ENCODE data around the gene MAPKAPK2.
"Not testable (repeated sequence)": the region's sequence is repeated elsewhere in the genome, so short reads cannot be mapped to it uniquely, and the experiment has no call there.

MAPKAPK2 gene

GRCh38 chr1:206744683-206745082 lies 60.0 kb downstream of the MAPKAPK2 start:
- DNase-seq (ENCODE audit: low read depth), result no peak

- DNase-seq (ENCODE audit: low read depth), result no peak
Observed at GRCh38 chr1:206745301-206745700, 60.6 kb downstream of the MAPKAPK2 start.

DNA sequence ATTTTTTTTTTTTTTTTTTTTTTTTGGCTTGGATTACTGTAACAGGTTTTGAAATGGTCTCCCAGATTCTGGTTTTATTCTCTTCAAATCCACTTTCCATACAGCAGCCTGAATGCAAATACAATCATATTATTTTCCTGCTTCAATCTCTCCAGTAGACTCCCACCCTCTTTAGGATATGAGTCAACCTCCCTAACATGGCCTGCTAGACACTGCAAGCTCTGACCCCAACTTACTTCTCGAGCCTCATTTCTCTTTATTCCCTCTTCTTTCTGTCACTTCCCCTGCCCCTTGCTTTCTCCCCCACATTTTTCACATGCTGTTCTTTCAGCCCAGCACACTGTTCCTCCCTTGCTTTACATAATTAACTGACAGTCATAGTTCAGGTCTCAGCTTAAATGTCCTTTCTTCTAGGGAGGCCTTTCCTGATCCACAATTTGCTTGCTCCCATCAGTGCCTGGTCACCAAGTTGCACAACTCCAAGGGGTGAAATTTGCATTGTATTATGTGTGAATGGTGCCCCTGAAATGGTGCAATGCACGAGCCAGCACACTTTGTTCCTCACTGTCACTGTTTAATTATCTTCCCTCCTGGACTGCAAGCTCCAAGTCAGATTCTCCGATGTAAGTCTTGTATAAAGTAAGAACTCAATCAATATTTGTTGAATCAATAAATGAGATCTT lies 63.8 kb downstream of the MAPKAPK2 start:
- no peak for DNase-seq (ENCODE audit: low read depth)

DNA sequence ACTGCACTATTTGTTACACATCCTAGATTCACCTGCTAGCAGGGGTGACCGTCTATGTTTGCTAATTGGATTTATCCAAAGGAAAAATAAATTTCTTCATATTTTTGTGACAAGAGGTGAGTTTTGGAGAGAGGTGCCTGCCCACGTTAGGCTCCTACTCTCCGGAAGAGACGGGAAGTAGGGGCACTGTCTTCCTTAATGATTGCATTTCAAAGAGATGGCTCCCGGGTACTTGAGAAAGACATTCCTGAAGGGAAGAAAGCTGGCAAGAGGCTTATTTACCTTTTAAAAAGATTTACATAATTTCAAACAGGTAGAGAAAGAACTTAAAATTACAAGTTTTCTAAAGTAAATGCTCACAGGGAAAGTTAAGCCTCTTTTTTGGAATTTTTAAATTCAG lies 67.2 kb downstream of the MAPKAPK2 start:
- no peak for DNase-seq (ENCODE audit: low read depth)

DNA sequence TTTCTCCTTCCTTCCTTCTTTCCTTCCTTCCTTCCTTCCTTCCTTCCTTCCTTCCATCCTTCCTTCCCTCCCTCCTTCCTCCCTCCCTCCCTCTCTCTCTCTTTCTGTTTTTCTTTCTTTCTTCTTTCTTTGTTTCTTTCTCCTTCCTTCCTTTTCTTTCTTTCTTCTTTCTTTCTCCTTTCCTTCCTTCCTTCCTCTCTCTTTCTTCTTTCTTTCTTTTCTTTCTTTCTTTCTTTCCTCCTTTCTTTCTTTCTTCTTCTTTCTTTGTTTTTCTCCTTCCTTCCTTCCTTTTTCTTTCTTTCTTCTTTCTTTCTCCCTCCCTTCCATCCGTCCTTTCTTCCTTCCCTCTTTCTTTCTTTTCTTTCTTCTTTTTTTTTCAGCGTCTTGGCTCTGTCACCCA lies 67.8 kb downstream of the MAPKAPK2 start:
- DNase-seq (ENCODE audit: low read depth), result no peak

DNA sequence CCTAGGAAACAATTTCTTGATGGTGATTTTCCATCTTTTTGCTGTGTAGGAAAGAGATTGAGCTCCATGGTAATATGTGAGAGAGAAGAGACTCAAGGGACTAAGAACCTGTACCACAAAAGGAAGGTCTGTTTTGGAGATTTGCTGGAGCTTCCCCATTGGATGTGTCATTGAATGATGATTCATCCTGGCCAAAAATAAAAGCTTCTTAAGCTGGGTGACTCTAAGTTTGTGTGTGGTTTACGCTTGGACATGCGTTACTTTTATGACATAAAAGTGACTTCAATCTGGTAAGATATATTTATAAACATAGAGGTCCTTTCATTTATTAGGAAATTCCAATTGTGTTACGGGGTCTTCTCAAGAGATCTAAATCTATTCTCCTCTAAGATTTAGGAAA lies 68.4 kb downstream of the MAPKAPK2 start:
- DNase-seq (ENCODE audit: low read depth), result no peak

GRCh38 chr1:206754011-206754410 lies 69.3 kb downstream of the MAPKAPK2 start:
- no peak for DNase-seq (ENCODE audit: low read depth)

GRCh38 chr1:206757524-206758266 lies 73.0 kb downstream of the MAPKAPK2 start:
- DNase-seq (ENCODE audit: low read depth), result no peak

GRCh38 chr1:206760590-206760989 lies 75.9 kb downstream of the MAPKAPK2 start:
- no peak for DNase-seq (ENCODE audit: low read depth)

- DNase-seq (ENCODE audit: low read depth), result no peak
Observed at GRCh38 chr1:206761159-206761768, 76.6 kb downstream of the MAPKAPK2 start.

DNA sequence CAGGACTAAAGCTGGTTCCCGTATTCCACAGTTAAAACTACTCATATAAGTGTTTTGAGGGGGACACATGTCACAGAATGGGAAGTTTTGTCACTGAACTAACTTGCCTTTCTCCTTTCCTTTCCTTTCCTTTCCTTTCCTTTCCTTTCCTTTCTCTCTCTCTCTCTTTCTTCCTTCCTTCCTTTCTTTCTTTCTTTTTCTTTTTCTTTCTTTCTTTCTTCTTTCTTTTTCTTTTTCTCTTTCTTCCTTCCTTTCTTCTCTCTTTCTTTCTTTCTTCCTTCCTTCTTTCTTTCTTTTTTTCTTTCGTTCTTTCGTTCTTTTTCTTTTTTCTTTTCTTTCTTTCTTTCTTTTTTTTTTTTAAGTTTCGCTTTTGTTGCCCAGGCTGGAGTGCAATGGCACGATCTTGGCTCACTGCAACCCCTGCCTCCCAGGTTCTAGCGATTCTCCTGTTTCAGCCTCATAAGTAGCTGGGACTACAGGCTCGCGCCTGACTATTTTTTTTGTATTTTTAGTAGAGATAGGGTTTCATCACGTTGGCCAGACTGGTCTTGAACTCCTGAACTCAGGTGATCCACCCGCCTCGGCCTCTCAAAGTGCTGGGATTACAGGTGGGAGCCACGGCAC lies 78.1 kb downstream of the MAPKAPK2 start:
- not testable (repeated sequence) for DNase-seq (ENCODE audit: low read depth)

- DNase-seq (ENCODE audit: low read depth), result not testable (repeated sequence)
Observed at GRCh38 chr1:206765771-206766170, 81.1 kb downstream of the MAPKAPK2 start.

DNA sequence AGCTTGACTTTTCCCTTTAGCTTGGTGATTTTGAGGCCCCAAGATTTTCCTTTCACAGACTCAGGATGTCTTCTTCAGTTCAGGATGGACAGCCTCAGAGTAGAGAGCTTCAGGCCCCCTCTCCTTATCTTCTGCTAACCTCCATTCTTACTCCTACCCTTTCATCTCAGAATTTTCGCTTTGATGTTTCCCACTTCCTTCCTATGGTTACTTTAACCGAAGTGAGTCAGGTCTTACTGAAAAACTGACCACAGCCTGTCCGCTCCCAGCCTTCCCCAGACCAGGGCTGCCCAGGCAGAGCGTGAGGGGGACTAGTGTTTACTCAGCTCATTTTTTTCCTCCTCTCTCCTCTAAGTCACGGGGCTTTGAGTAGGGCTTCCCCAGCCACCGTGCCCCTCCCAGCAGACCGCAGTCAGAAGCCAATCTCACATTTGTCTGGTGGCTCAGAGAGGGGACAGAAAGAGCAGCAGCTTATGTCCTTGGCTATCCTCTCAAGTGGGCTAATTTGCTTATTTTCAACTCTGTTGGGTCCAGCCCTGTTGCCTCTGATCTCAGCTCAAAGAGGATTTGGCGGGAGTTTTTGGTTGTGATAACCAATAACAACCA lies 81.6 kb downstream of the MAPKAPK2 start:
- DNase-seq (ENCODE audit: low read depth), result peak; percentile 56

DNA sequence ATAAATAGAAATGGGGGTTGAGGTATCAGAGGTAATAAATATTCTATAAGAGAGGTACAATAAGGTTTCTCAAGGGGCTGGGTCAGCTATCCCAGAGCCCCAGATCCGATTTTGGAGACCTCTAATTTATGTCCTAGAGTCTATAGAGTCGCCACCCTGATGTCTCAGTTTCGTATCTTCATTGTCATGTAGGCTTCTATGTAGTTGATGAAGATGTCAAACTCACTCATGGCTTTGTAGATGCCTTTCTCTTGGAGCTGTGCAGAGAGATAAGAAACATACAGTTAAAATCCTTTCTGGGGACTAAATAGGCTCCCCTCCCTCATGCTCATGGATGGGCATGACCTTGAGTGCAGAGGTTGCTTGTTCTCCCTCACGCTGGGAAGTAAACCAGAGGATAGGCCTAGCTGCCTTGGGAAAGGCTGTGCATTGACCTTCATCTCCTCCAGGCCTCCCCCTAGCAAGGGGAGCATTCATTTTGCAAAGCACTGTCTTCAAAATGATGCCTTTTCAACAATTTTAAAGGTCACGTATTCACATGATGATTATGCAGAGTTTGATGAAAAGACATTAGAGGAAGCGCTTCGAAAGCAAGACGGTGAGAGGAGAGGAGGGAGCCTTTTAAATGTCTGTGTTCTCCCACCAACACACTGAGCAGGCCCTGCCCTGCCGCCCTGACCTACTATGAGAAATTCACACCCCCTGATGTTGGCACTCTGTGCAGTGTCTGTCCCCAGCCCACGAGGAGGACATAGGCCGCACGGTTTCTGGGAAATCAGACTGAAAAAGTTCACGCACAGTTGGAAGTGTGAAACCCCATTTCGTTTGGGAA lies 84.0 kb downstream of the MAPKAPK2 start:
- no peak for DNase-seq (ENCODE audit: low read depth)

DNA sequence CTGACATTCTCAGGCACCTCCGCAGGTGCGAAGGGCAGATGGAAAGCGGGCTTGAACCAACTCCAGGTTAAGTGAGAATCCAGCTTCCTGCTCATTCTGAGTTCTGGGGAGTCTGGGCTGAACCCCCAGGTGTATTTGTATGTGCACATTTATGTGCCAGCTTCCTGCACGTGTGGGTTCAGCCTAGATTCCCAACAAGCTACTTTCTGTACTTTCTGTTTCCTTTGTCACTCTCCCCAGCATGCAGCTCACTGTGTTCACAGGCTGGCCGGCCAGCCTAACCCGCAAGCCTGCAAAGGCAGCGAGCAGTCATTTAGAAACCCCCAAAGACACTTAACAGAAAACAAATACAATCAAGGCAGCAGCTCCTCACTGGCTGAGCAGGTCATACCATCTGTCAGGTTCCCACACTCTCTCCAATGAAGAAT lies 84.6 kb downstream of the MAPKAPK2 start:
- peak; percentile 32 for DNase-seq (ENCODE audit: low read depth)

DNA sequence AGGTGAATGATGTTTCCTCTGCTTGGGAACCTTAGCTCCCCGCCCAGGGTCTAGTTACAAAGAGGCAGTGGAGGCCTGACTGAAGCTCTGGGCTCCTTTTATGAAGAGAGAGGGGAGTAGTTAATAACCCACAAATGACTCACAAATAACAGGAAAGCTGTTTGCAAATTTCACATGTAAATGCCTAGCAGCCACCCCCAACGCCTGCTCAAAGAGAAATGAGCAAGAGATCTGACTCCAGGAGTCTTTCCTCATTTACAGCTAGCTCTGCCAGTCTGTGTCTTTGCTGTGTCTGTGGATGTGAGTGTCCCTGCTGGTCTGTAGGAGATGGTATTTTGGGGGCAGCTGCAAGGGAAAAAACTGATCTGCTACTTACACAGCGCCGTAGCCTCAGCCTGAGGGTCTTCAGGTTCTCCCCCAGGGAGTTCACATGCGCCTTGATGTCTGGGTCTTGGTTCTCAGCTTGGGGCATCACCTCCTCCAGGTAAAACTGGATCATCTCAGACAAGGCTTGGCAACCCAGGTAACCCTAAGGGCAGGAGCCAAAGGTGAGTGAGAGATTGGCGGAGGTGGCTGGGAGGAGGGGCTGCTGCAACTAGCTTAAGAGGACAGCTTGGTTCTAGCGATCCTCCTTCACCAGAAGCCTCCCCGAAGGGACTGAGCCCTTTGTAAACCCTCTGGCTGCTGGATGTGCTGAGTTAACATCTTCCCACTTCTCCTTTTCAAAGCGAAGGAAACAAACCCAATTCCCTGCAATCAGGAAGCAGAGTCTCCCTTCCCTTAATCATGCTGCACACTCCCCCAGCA lies 86.0 kb downstream of the MAPKAPK2 start, which contains the start of gene IL19:
Gene IL19 (plus strand): TSS at position 243 of the 807 bp plus-strand sequence. CDS start 65,890 bp downstream, outside the sequence.
- DNase-seq (ENCODE audit: low read depth), result no peak

GRCh38 chr1:206771338-206771692 lies 86.6 kb downstream of the MAPKAPK2 start:
- DNase-seq (ENCODE audit: low read depth), result no peak

DNA sequence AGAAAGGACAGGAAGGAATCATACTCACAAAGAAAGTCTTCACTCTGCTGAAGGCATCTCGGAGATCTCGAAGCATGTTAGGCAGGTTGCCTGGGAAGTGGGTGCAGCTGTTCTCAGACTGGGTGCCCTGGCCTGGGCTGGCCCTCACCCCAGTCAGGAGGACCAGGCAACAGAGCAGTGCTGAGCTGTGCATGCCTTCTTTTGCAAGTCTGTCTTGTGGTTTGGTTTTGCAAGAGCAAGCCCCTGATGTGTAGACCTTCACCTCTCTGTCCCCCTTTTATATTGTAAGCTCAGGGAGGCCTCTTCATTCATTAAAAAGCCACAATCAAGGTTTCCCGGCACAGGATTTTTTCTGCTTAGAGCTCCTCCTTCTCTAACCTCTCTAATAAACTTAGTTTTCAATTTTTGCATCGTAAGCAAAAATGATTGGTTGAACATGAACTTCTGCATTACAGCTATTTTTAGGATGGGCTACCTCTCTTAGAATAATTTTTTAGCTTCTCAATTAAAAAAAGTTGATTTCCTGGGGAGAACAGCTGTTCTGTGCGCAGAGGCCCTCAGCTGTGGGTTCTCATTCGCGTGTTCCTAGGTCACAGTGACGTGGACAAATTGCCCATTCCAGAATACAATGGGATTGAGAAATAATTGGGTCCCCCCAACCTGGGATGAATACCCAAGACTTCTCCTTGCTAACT lies 87.7 kb downstream of the MAPKAPK2 start, which contains the start of gene IL10:
Gene IL10 (minus strand): TSS at position 252 of the 695 bp plus-strand sequence. CDS start 59 bp downstream, at position 193.
- no peak for DNase-seq (ENCODE audit: low read depth)

GRCh38 chr1:206774093-206774492 lies 89.4 kb downstream of the MAPKAPK2 start:
- DNase-seq (ENCODE audit: low read depth), result no peak

DNA sequence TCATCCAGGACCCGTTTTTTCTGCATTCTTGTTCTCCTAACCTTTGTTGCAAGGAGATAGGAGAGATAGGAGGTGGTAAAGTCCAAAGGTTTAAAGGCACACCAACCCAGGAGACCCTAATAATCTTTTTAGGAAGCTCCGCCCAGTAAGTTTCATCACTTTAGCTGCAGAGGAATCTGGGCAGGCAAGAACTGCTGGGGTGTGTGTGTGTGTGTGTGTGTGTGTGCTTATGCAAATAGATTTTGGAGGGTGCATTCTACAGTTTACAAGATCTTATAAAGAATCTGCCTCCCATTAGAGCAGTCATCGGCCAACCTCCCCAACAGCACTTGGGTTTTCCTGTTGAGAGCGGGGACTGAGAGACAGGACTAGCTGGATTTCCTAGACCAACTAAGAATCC lies 91.5 kb downstream of the MAPKAPK2 start:
- no peak for DNase-seq (ENCODE audit: low read depth)

Measured in stimulated activated CD8-positive, alpha-beta memory T cell treated with anti-CD3 and anti-CD28 coated beads, Interleukin-12 subunit alpha, Interleukin-12 subunit beta, amount 100 ng/mL, for 4 hours (primary cell).